HG02884 (cell line): ENCODE results near the gene SNX4.
"Not testable (repeated sequence)": the region's sequence is repeated elsewhere in the genome, so short reads cannot be mapped to it uniquely, and the experiment has no call there.

Experiments used
- ATAC-seq: cut with Tn5 transposase; IDR thresholded peaks from one replicate; pipeline ENCODE4 v1.9.1; 2021; ENCODE audit warnings: mild to moderate bottlenecking, moderate library complexity; ENCODE audit not compliant: unreplicated experiment

SNX4 gene

GRCh38 chr3:125406070-125406469, 113.9 kb downstream of the SNX4 start:
- ATAC-seq = no peak

GRCh38 chr3:125405515-125405914, 114.5 kb downstream of the SNX4 start:
- not testable (repeated sequence) for ATAC-seq

- ATAC-seq = no peak
Measured at GRCh38 chr3:125403789-125404188, 116.2 kb downstream of the SNX4 start.

GRCh38 chr3:125402639-125403038, 117.4 kb downstream of the SNX4 start:
- ATAC-seq = no peak

- ATAC-seq = no peak
Measured at GRCh38 chr3:125401402-125401801, 118.6 kb downstream of the SNX4 start.

GRCh38 chr3:125398952-125399351, 121.0 kb downstream of the SNX4 start:
- no peak for ATAC-seq
